Cardiac muscle cell (in vitro differentiated cells and primary cell): Measurements from ENCODE around the gene CFAP92. TPM values are rescaled to one million over a fixed set of nuclear protein-coding genes. Genes with fewer than 3 reads are reported as not detected.
A peak's percentile ranks its signal among the peaks of the same experiment; 100 is the strongest.

Source experiments
- DNase-seq, 2 donors: peaks; one replicate each; pipeline versions ENCODE4 v3.0.0 to v3.0.0-alpha.2; 2010 to 2017; ENCODE audit warnings: low read depth in 1 of 2, low spot score in 1 of 2
- H3K27ac ChIP-seq: fragments of 200-600 bp; sonication (generic); 2 replicates; pipeline ENCODE4 v1.5.1; 2016
- H3K27me3 ChIP-seq: fragments of 200-600 bp; sonication (generic); 2 replicates; pipeline ENCODE4 v1.6.0; 2016; ENCODE audit warnings: control low read depth
- H3K36me3 ChIP-seq: fragments of 200-600 bp; sonication (generic); 2 replicates; pipeline ENCODE4 v1.5.1; 2016; ENCODE audit warnings: control low read depth
- H3K4me1 ChIP-seq: fragments of 200-600 bp; sonication (generic); 2 replicates; pipeline ENCODE4 v1.8.1; 2017; ENCODE audit warnings: low read depth, mild to moderate bottlenecking, mixed run types
- H3K4me3 ChIP-seq: fragments of 200-600 bp; sonication (generic); 2 replicates; pipeline ENCODE4 v1.5.1; 2016; ENCODE audit warnings: mild to moderate bottlenecking
- H3K9me3 ChIP-seq: fragments of 200-600 bp; sonication (generic); 2 replicates; pipeline ENCODE4 v1.5.1; 2017; ENCODE audit warnings: low read depth, mild to moderate bottlenecking, control low read depth
- CTCF ChIP-seq: IDR thresholded peaks from 2 replicates; pipeline ENCODE4 v1.5.1; 2012; ENCODE audit warnings: low read depth, mild to moderate bottlenecking, low read length
- polyA plus RNA-seq: library from polyadenylated mRNA; unstranded; fragments of >200 nt; fragmentation: Nextera tagmentation; extraction: Ambion mirVana; gene quantifications from 2 replicates; pipeline ENCODE4 v1.2.1, GENCODE V29; 2016
- total RNA-seq: library from RNA; depleted of rRNA; stranded (reverse); fragments of >200 nt; gene quantifications from 2 replicates; pipeline ENCODE4 v1.2.3, GENCODE V29; 2016

CFAP92 gene
- total and polyA plus RNA-seq, 2 experiments from 2014 or later: 0.60 to 0.95 TPM

GRCh38 chr3:129004639-129005295 is 10.9 kb upstream of the CFAP92 start:
- no peaks in the 10 kb centered on the region for H3K9me3 ChIP-seq
- no peak overlapping the region for H3K4me3 ChIP-seq
- no peak for TF ChIP-seq CTCF
- peaks cover 100% of the 10 kb centered on the region for H3K27me3 ChIP-seq
- DNase-seq: no peak
- H3K4me1 ChIP-seq: no peaks in the 10 kb centered on the region
- no peak overlapping the region for H3K27ac ChIP-seq
- H3K36me3 ChIP-seq: no peaks in the 10 kb centered on the region

GRCh38 chr3:129003578-129004112 is 9.8 kb upstream of the CFAP92 start:
- Histone ChIP-seq H3K27me3 (peaks cover 98% of the 10 kb centered on the region), H3K27ac (no peak overlapping the region), H3K4me3 (no peak overlapping the region), H3K9me3 (no peaks in the 10 kb centered on the region), H3K4me1 (no peaks in the 10 kb centered on the region), H3K36me3 (no peaks in the 10 kb centered on the region)
- no peak for TF ChIP-seq CTCF
- DNase-seq: peak in 1 of 2 donors; percentile 64

GRCh38 chr3:129002573-129003569 is 9.0 kb upstream of the CFAP92 start:
- Histone ChIP-seq H3K9me3 (no peaks in the 10 kb centered on the region), H3K27me3 (peaks cover 97% of the 10 kb centered on the region), H3K27ac (no peak overlapping the region)

GRCh38 chr3:129001806-129002572 is 8.1 kb upstream of the CFAP92 start:
- H3K36me3 ChIP-seq: no peaks in the 10 kb centered on the region
- TF ChIP-seq CTCF: no peak
- no peak overlapping the region for H3K27ac ChIP-seq
- H3K9me3 ChIP-seq: no peaks in the 10 kb centered on the region
- peak overlapping the region; percentile 37 for H3K4me3 ChIP-seq
- H3K27me3 ChIP-seq: peaks cover 92% of the 10 kb centered on the region
- no peaks in the 10 kb centered on the region for H3K4me1 ChIP-seq
- peak in 1 of 2 donors; percentile 51 for DNase-seq

More at GRCh38 chr3:129002573-129003569, 9.0 kb upstream of the CFAP92 start:
- no peak for DNase-seq
- no peak for TF ChIP-seq CTCF
- Histone ChIP-seq H3K4me3 (no peak overlapping the region), H3K36me3 (no peaks in the 10 kb centered on the region), H3K4me1 (no peaks in the 10 kb centered on the region)

- no peaks in the 10 kb centered on the region for H3K36me3 ChIP-seq
- H3K27ac ChIP-seq: no peak within 1 kb of the TSS
- H3K4me1 ChIP-seq: no peaks in the 10 kb centered on the region
- no peaks in the 10 kb centered on the region for H3K9me3 ChIP-seq
- peaks cover 92% of the 10 kb centered on the region for H3K27me3 ChIP-seq
- TF ChIP-seq CTCF: no peak
- H3K4me3 ChIP-seq: peak within 1 kb of the TSS; percentile 37
- peak; percentile 55 for DNase-seq
Measured at GRCh38 chr3:129001101-129001805, 7.4 kb upstream of the CFAP92 start, which contains the start of gene EFCC1. Gene EFCC1 (plus strand): TSS chr3:129001304. CDS start chr3:129001629, 325 bp downstream.
